Activated effector memory CD4-positive, alpha-beta T cell treated with anti-CD3 and anti-CD28 coated beads, Interleukin-2, amount 50 U/mL, for 16 hours (primary cell): Measurements from ENCODE around the gene PPRC1.
A peak's percentile ranks its signal among the peaks of the same experiment; 100 is the strongest.

Experiments
- DNase-seq: peaks from one replicate; pipeline ENCODE4 v3.0.0-alpha.2; 2020

PPRC1 gene, protein sequence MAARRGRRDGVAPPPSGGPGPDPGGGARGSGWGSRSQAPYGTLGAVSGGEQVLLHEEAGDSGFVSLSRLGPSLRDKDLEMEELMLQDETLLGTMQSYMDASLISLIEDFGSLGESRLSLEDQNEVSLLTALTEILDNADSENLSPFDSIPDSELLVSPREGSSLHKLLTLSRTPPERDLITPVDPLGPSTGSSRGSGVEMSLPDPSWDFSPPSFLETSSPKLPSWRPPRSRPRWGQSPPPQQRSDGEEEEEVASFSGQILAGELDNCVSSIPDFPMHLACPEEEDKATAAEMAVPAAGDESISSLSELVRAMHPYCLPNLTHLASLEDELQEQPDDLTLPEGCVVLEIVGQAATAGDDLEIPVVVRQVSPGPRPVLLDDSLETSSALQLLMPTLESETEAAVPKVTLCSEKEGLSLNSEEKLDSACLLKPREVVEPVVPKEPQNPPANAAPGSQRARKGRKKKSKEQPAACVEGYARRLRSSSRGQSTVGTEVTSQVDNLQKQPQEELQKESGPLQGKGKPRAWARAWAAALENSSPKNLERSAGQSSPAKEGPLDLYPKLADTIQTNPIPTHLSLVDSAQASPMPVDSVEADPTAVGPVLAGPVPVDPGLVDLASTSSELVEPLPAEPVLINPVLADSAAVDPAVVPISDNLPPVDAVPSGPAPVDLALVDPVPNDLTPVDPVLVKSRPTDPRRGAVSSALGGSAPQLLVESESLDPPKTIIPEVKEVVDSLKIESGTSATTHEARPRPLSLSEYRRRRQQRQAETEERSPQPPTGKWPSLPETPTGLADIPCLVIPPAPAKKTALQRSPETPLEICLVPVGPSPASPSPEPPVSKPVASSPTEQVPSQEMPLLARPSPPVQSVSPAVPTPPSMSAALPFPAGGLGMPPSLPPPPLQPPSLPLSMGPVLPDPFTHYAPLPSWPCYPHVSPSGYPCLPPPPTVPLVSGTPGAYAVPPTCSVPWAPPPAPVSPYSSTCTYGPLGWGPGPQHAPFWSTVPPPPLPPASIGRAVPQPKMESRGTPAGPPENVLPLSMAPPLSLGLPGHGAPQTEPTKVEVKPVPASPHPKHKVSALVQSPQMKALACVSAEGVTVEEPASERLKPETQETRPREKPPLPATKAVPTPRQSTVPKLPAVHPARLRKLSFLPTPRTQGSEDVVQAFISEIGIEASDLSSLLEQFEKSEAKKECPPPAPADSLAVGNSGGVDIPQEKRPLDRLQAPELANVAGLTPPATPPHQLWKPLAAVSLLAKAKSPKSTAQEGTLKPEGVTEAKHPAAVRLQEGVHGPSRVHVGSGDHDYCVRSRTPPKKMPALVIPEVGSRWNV (N-terminal part only)

DNA sequence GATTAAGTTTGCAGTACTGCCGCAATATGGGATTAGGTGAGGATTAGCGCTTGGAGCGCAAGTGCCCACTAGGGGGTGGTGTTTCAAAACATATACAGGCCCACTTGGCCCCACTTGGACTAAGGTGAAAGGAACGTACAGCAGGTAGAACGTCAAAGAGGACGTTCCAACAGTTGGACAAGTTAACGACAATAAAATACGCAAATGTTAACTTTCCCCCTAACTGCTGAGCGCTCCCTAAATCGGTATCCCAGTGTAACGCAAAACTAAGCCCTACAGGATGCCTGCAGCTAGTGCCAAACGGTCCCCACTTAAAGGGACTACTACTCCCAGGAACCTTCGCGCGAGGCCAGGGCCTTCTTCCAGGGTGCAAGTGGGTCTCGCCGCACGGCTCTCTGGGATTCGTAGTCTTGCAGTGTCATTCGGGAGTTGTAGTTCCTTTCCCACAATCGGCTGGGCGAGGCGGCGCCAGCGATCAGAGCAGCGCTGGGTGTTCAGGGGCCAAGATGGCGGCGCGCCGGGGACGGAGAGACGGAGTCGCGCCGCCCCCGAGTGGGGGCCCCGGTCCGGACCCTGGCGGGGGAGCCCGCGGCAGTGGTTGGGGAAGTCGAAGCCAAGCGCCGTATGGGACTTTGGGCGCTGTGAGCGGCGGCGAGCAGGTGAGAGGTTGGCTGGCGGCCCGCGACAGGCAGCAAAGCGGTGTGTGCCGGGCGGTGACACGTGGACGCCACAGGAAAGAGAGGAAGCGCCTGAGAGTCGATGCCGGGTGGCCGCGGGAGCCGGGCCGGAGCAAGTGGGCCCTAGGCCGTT lies at the start of gene PPRC1:
Gene PPRC1, plus strand, starts transcription at position 478 of the 810 bp plus-strand sequence. Its CDS starts 29 bp downstream, at position 507.
- DNase-seq = peak; percentile 99

DNA sequence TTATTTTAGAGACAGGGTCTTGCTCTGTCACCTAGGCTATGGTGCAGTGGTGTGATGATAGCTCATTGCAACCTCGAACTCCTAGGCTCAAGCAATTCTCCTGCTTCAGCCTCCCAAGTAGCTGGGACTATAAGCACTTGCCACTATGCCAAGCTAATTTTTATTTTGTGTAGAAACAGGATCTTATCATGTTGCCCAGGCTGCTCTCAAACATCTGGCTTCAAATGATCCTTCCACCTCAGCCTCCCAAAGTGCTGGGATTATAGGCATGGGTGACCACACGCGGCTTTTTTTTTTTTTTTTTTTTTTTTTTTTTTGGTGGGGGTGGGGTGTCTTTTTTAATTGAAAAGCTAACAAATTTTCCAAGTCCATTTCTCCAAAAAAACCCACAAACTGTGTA lies 49.3 kb upstream of the PPRC1 start:
- no peak for DNase-seq

DNA sequence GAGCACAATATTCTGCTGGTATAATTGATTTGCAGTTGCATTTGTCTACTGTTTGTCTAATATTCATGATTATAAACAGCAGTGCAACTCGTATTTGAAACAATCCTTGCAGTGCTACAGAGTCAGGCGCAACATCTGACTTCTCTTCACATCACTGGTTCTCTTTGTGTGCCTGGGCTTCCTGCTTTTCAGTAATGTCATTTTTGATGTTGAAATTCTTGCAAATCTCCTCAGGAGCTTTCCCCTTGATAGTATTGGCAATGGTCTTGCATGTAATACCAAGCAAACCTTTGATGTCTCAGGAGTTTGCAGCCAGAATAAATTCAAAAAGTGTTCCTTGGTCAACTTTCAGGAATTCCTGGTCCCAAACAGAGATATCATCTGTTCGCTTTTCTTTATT lies 47.5 kb upstream of the PPRC1 start:
- no peak for DNase-seq

DNA sequence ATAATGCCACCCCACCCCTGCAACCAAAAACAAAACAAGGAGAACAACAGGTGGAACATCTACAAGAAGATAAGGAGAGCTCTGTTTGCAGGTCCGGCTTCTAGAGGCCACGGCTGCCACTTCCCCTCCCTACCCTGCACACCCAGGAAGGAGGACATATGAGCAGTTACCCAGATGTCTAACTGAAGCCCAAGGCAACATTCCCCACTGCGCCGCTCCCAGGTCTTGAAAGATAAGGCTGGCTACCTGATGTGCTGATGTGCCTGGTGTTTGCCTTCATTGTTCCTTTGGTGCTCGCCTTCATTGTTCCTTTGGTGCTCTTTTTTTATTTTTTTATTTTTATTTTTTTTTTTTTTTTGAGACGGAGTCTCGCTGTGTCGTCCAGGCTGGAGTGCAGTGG lies 46.6 kb upstream of the PPRC1 start:
- no peak for DNase-seq

DNA sequence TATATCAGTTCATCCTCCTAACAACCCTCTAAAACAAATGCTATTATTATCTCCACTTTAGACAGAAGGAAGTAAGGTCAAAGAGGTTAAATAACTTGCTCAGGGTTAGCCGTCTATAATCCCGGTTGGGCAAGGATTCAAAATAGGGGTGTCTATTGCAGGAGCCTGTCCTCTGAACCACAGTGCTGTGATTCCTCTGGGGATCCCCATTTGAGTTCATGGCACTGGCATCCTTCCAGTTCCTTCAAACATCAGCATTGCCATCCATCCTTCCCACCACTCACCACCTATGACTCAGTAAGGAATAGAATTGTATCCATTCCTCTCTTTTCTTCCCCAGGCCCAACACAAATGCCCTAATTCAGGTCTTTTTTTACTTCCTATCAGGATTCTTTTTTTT lies 42.1 kb upstream of the PPRC1 start:
- DNase-seq = no peak

DNA sequence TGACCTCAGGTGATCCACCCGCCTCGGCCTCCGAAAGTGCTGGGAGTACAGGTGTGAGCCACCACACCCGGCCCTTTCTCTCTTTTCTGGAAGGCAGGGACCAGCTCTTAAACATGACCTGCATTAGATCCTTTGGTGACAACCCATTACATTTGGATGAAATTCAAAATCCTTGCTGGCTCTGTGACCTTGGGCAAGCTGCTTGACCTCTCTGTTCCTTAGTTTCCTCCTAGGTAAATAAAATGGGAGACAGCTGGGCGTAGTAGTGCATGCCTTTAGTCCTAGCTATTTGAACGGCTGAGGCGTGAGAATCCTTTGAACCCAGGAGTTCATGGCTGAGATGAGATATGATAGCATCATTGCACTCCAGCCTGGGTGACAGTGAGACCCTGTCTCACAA lies 36.4 kb upstream of the PPRC1 start:
- no peak for DNase-seq

DNA sequence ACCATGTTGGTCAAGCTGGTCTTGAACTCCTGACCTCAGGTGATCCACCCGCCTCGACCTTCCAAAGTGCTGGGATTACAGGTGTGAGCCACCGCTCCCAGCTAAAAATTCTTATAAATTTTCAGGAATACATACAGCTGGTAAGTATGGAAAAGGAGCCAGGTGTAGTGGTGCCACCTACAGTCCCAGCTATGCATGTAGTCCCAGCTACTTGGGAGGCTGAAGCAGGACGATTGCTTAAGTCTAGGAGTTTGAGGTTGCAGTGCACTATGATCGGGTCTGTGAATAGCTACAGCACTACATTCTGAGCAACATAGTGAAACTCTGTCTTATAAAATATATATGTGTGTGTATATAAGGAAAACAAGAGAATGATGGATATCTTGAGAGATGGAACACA lies 31.7 kb upstream of the PPRC1 start:
- no peak for DNase-seq

DNA sequence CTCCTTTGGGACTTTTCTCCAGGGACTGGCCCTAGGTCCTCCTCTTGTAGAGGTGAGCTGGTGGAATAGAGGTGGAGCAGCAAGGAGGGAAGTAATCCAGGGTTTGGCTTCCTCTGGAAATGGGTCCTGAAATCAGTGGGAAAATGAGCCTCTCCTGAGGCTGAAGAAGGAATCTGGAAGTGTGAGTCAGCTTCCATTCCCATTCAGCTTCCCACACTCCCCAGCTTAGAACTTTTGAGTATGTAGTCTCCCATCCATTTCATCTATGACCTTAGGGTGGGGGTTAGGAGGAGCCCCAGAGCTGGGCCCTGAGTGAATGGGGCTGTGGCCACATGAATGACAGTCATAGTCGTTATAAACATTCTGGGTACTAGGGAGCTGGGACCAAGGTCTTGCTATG lies 30.4 kb upstream of the PPRC1 start:
- DNase-seq = no peak

DNA sequence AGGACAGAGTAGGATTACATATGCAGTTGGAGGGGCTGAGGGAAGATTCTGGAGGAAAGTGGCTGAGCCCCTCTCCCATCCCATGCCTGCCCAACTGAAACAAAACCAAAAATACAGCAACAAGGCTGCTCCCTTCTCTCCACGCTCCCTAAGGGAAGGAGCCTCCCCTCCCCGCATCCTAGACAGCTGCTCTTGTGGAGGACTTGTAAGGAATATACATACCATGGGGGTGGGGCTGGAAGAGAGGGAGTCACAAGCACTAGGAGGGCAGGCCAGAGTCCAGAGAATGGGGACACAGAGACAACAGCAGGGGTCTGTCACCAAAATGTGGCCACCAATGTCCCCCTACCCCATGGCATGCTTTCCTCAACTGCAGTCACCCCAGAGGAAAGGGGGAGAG lies 25.8 kb upstream of the PPRC1 start:
- no peak for DNase-seq

DNA sequence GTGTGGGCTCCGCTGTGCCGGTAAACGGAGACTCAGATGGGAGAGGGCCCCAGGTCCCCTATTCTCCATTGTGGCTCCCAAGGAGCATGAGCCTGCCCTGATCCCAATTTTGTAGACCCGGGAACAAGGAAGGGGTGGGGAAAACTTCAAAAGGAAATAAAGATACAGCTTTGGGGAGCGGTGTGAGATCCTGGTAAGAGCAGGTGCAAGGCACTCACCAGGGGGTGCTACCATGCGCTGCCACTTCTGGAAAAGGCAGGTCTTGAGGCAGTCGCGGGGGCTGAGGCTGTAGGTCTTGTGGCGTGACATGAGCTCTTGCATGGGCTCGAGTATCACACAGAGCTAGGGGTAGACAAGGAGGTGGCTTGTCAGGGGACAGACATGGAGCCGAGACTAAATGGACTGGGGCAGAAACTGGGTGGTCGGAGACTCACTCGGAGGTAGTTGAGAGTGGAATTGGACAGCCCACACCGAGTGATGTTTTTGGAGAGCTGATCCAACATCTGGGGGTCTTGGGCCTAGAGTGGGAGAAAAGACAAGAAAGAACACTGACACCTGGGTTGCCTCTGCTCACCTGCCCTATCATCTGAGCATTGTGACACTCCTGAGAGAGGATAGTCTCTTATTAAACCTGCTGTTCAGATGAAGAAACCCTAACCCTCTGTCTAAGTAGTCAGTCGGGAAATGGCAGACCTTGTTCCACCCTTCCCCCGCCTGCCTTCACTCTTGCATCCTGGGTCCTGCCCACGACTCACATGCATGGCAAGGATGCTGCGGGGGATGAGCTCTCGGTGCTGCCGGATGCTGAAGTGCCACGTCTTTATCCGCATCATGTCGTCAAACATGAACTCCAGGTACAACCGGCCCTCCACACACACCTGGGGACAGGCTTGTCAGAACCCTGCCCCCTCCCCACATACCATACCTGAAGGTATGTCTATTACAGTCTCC lies 23.4 kb upstream of the PPRC1 start:
- DNase-seq = no peak

DNA sequence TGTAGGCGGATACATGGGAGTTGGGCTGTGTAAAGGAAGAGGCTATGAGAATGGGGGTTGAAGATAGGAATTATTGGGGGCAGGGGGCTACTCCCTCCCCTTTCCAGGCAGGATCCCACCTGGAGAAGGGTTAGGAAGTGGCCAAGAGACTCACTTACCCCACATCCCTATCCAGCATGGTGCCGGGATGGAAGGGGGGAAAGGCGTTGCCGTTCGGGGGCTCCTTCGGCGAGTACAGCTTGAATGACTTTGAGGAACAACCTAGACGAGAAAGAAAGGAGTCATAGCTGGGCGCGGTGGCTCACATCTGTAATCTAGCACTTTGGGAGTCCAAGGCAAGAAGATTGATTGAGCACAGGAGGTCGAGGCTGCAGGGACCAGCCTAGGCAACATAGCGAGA lies 21.6 kb upstream of the PPRC1 start:
- DNase-seq = no peak

DNA sequence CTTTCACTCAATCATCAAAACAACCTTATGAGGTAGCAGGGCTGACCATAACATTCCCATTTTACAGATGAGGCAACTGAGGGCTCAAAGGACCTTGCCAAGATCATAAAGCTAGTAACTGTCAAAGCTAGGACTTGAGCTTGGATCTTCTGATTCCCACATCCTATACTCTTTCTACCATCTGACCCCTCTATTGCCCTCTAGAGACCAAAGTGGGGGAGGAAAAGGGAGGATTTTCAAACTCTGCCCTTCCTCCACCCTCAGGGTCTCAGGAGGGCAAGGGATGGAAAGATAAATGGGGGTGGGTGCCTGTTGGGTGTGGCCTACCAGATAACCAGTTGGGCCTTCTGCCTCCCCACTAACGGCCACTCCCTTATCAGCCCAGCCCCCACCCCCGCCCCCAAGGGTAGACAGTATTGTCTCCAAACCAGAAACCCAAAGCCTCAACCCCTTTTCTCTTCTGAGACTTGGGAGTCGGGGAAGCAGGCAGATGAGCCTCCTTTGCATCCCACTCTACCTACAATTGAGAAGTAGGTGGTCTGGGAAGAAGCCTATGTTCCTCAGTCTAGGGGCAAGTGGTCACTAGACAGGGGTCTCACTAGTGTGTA lies 20.5 kb upstream of the PPRC1 start:
- DNase-seq = no peak

DNA sequence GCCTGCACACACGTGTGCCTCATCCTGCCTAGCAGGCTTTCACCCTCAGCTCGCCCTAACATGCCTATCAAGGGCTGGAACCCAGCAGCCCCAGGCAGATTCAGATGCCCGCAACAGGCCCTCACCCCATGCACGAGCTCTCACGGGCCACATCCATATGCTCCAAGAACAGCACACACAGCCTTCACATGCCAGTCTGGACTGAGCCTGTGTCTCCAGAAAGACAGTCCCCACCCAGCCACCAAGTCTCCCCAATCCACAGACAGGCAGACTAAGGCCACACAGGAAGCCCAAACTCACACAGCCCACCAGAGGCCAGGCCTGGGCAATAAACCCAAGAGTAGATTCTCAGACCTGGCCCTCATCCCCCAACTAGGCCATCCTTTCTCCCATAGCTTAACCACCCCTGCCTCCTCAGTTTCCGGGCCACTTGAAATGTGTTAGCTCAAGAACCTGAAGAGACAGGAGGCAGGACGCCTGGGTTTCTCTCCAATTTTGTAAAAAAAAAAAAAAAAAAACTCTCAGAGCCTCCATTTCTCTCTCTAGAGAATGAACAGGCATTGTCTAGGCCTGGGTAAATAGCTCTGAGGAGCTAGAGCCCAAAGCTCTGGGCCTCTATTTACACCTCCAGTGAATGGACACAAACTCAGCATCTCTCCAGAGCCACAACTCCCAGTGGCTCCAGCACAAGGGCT lies 19.4 kb upstream of the PPRC1 start:
- DNase-seq = no peak

DNA sequence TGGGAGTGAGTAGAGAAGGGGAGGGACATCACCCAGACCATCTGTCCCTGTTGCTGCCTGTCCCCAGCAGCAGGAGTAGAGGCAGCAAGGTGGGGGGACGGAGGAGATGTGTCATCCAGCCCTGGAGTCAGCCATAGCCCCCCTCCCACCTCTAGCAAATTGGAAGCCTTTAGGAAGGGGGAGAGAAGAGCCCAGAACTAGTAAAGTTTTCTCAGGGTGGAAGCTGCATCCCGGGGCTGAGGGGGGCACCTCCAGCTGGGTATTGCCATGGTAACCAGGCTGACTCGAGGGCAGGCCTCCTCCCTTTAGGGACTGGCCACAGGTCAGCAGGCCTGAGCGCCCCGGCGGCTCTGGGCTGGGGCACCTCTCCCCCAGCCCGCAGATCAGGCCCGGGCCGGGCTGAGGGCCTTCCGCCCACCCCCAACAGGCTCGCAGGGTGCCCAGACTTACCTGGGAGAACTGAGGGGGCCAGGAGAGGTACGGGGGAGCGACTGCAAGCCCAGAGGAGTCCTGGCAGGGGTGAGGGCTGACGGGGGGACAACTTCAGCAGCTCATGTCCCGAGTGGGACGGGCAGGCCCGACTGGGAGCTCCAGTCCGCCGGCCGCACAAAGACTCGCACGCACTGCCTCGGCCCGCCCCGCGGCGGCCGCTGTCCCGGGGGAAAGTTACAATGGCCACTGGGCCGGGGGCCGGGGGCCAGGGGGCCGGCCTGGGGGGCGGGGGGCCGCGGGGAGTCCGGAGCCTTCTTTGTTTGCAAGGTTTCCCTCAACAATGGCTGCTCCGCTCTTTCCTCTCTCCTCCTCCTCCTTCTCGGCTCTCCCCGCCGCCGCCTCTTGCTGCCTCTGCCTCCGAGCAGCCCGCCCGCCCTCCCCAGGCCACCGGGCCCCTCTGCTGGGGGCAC lies 18.6 kb upstream of the PPRC1 start:
- peak; percentile 67 for DNase-seq

DNA sequence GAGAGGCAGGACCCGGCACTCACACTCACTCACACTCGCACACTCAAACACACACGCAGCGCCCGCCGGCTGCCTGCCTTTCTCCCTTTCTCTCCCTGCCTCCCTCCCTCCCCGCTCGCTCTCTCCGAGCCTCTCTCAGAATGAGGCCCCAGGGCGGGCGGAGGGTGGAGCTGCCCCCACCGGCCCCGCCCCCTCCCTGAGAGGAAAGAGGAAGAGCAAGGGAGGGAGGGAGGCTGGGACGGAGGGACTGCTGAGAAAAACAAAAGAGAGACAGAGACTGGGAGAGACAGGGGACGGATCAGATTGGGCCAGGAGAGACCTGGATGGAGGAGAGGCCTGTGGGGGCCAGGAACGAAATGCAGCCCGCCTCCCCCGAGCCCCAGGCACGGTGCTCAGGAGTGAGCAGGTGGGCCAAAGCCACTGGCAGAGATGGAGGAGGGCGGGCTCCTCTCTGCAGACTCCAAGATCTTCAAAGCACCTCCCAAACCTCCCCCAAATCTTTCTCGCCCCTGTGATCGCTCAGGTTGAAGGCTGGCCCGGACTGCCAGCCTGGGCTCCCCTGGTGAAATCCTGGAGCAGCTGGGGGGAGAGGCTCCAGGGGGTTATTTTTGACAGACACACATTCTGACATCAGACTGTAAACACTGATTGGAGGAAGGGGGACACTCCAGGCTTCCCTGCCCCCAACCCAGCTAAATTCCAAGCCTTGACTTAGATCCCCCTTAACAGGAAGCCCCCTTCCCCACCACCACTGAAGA lies 17.8 kb upstream of the PPRC1 start:
- DNase-seq = peak; percentile 95

DNA sequence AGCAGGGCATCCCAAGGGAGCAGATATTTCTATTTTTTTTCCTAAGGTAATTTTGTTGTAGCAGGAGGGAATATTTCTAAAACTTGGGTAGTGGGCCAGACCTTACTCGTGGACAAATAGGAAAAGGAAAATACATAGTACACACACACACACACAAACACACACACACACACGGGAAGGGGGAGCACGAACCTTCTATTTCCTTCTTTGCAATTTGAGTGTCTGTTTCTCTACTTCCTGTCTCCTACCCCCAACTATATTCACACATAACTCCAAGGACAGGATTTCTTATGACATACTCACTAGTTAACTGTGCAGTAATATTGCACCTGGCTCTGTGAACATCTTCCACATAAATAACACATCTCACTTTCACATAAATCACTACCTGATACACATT lies 17.1 kb upstream of the PPRC1 start:
- no peak for DNase-seq

DNA sequence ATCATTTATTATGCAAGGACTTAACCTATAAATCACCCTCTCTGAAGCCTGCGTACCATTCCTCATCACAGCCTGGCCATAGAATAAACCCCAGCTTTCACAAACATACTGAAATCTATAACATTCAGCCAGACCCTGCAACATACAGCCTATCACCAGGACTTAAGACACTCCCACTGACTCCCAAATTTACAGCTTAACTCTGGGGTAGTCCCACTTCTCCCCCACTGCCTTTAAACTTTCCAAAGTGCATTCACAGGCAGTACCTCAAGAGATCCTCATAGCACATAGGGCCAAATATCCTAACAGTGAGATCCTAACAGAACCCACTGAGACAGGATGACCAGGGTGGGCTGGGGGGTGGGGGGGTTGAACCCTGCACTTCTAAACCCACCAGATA lies 16.2 kb upstream of the PPRC1 start:
- no peak for DNase-seq
